ENCODE data around the gene MDM1. TPM values are rescaled to one million over a fixed set of nuclear protein-coding genes. Genes with fewer than 3 reads are reported as not detected.

Gene MDM1
- total RNA-seq, 2 experiments from 2014 or later = 23.2 to 24.0 TPM

- no peaks in the 10 kb centered on the region for H3K9me3 Mint-ChIP-seq
- H3K36me3 Mint-ChIP-seq = peaks cover 1% of the 10 kb centered on the region
- POLR2A ChIA-PET = interaction anchor here (1.5 kb wide), 1 partner anchor 9 kb away, joined by 3 read pairs; no protein-coding TSS in a partner anchor
- H3K27me3 Mint-ChIP-seq = peaks cover 11% of the 10 kb centered on the region
- no peak overlapping the region for H3K27ac Mint-ChIP-seq
- DNase-seq (no peak), ATAC-seq (ENCODE audit: low read depth) (no peak)
- no peak overlapping the region for H3K4me3 Mint-ChIP-seq
- H3K4me1 Mint-ChIP-seq = peaks cover 14% of the 10 kb centered on the region
These were observed 86.8 kb downstream of the MDM1 start for GRCh38 chr12:68245180-68246021.

Other genes starting within 250 kb of the MDM1 start
- under 1 TPM; 0.57 to 0.91 TPM for gene IFNG, start 172.6 kb downstream of the MDM1 start, total RNA-seq
- gene IL26, start 106.6 kb downstream of the MDM1 start, total RNA-seq = not detected
- gene IL22, start 78.8 kb downstream of the MDM1 start, total RNA-seq = not detected